Liver (tissue), 9 donors: ENCODE measurements around the gene AFM. TPM values are rescaled to one million over a fixed set of nuclear protein-coding genes. Genes with fewer than 3 reads are reported as not detected.
A peak's percentile ranks its signal among the peaks of the same experiment; 100 is the strongest.

Source experiments
- DNase-seq: peaks from one replicate; pipeline ENCODE4 v3.0.0-alpha.2; 2017; ENCODE audit warnings: low spot score
- H3K27ac ChIP-seq, 2 donors: one replicate each; pipeline ENCODE4 v1.7.0; 2013; ENCODE audit warnings: inconsistent platforms in 2 of 2, low read length in 2 of 2, control low read depth in 1 of 2, low read depth in 1 of 2, mild to moderate bottlenecking in 1 of 2
- H3K27me3 ChIP-seq, 4 donors: one replicate each; pipeline versions ENCODE4 v1.6.1 to v1.7.0; 2013; ENCODE audit warnings: low read length in 3 of 4, inconsistent platforms in 1 of 4, mild to moderate bottlenecking in 1 of 4, moderate library complexity in 1 of 4; ENCODE audit not compliant: control insufficient read depth in 4 of 4, insufficient read depth in 4 of 4
- H3K36me3 ChIP-seq, 4 donors: one replicate each; pipeline versions ENCODE4 v1.6.1 to v1.7.0; 2013; ENCODE audit warnings: low read length in 3 of 4, mild to moderate bottlenecking in 3 of 4, low read depth in 1 of 4, moderate library complexity in 1 of 4; ENCODE audit not compliant: control insufficient read depth in 4 of 4, insufficient read depth in 3 of 4
- H3K4me1 ChIP-seq, 4 donors: one replicate each; pipeline versions ENCODE4 v1.6.1 to v1.7.0; 2013; ENCODE audit warnings: low read length in 3 of 4, mild to moderate bottlenecking in 3 of 4, moderate library complexity in 1 of 4; ENCODE audit not compliant: control insufficient read depth in 4 of 4, insufficient read depth in 4 of 4
- H3K4me3 ChIP-seq, 3 donors: one replicate each; pipeline versions ENCODE4 v1.6.1 to v1.7.0; 2013; ENCODE audit warnings: low read length in 3 of 3, control low read depth in 1 of 3, low read depth in 1 of 3, mild to moderate bottlenecking in 1 of 3
- H3K9ac ChIP-seq, 2 donors: one replicate each; pipeline ENCODE4 v1.7.0; 2013; ENCODE audit warnings: low read length in 2 of 2, mild to moderate bottlenecking in 2 of 2, moderate library complexity in 2 of 2, control low read depth in 1 of 2, low read depth in 1 of 2
- H3K9me3 ChIP-seq, 4 donors: one replicate each; pipeline versions ENCODE4 v1.6.1 to v1.7.0; 2013; ENCODE audit warnings: low read length in 3 of 4; ENCODE audit not compliant: control insufficient read depth in 4 of 4
- CTCF ChIP-seq: fragments of 150-350 bp; IDR thresholded peaks from 2 replicates; pipeline ENCODE4 v1.5.1; 2017; ENCODE audit warnings: improper control_type of control experiment, low read depth, low read length; ENCODE audit not compliant: missing input control
- FOXA1 ChIP-seq: IDR thresholded peaks from 2 replicates; pipeline ENCODE4 v1.6.1; 2016; ENCODE audit warnings: antibody characterized with exemption
- FOXA2 ChIP-seq: IDR thresholded peaks from 2 replicates; pipeline ENCODE4 v1.6.1; 2016; ENCODE audit warnings: antibody characterized with exemption
- GABPA ChIP-seq, 2 donors: IDR thresholded peaks in 1 of 2; conservative IDR thresholded peaks in 1 of 2; 2 replicates each; pipeline ENCODE4 v1.6.1; 2016; ENCODE audit warnings: antibody characterized with exemption in 2 of 2, mild to moderate bottlenecking in 1 of 2, moderate library complexity in 1 of 2
- HNF4A ChIP-seq, 2 donors: conservative IDR thresholded peaks; 2 replicates each; pipeline ENCODE4 v1.6.1; 2016; ENCODE audit warnings: antibody characterized with exemption in 2 of 2, mild to moderate bottlenecking in 2 of 2
- HNF4G ChIP-seq: IDR thresholded peaks from 2 replicates; pipeline ENCODE4 v1.6.1; 2016; ENCODE audit warnings: antibody characterized with exemption
- JUND ChIP-seq, 2 donors: IDR thresholded peaks; 2 replicates each; pipeline ENCODE4 v1.6.1; 2016; ENCODE audit warnings: antibody characterized with exemption in 2 of 2
- RXRA ChIP-seq, 2 donors: IDR thresholded peaks; 2 replicates each; pipeline ENCODE4 v1.6.1; 2017 to 2018; ENCODE audit warnings: antibody characterized with exemption in 2 of 2, mild to moderate bottlenecking in 1 of 2
- YY1 ChIP-seq: IDR thresholded peaks from 2 replicates; pipeline ENCODE4 v1.6.1; 2016; ENCODE audit warnings: antibody characterized with exemption, mild to moderate bottlenecking
- WGBS: extraction: QIAGEN DNeasy Blood & Tissue Kit; methylation state at CpG from one replicate; pipeline ENCODE4 v1.1.7; 2013; 5-methylcytosine and 5-hydroxymethylcytosine counted together
- polyA plus RNA-seq, 2 donors: library from polyadenylated mRNA; stranded (reverse) in 1 of 2; unstranded in 1 of 2; fragments of 200-250 nt in 1 of 2; fragments of >200 nt in 1 of 2; fragmentation: Nextera tagmentation in 1 of 2; extraction: Ambion mirVana in 1 of 2; gene quantifications; one replicate each; pipeline versions ENCODE4 v1.2.1 to v1.2.3, GENCODE V29; 2013 to 2015
- total RNA-seq, 2 donors: library from RNA; depleted of rRNA; stranded (reverse); fragments of >200 nt; gene quantifications; one replicate each; pipeline ENCODE4 v1.2.3, GENCODE V29; 2014
- TF ChIP-seq, protein P1 (sequence below): IDR thresholded peaks from 2 replicates; pipeline ENCODE4 v1.6.1; 2016; ENCODE audit warnings: antibody characterized with exemption
- donor health status: healthy.
- donor health status: healthy.
- donor health status: healthy.
- donor health status: healthy.
- donor health status: healthy.

AFM gene
- total and polyA plus RNA-seq, 4 donors = 40.1 to 274 (median 164) TPM

- TF ChIP-seq, protein P1, sequence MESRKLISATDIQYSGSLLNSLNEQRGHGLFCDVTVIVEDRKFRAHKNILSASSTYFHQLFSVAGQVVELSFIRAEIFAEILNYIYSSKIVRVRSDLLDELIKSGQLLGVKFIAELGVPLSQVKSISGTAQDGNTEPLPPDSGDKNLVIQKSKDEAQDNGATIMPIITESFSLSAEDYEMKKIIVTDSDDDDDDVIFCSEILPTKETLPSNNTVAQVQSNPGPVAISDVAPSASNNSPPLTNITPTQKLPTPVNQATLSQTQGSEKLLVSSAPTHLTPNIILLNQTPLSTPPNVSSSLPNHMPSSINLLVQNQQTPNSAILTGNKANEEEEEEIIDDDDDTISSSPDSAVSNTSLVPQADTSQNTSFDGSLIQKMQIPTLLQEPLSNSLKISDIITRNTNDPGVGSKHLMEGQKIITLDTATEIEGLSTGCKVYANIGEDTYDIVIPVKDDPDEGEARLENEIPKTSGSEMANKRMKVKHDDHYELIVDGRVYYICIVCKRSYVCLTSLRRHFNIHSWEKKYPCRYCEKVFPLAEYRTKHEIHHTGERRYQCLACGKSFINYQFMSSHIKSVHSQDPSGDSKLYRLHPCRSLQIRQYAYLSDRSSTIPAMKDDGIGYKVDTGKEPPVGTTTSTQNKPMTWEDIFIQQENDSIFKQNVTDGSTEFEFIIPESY = no peak
- no peak for TF ChIP-seq JUND (IDR thresholded peaks at IDR 0.05)
Observed at GRCh38 chr4:73454920-73455319, 26.6 kb upstream of the AFM start (continued).

GRCh38 chr4:73456177-73457022 is 25.1 kb upstream of the AFM start:
- H3K9me3 ChIP-seq = no peaks in the 10 kb centered on the region
- no peak for TF ChIP-seq YY1
- H3K4me3 ChIP-seq = no peak overlapping the region
- peaks cover 0 to 24% (median 7%) of the 10 kb centered on the region in 4 donors for H3K4me1 ChIP-seq
- no peak for DNase-seq
- H3K36me3 ChIP-seq = no peaks in the 10 kb centered on the region
- WGBS = 85% methylated on average over 5 of the region's 5 CpGs
- no peak overlapping the region for H3K27ac ChIP-seq
- H3K9ac ChIP-seq = no peak overlapping the region
- H3K27me3 ChIP-seq = no peaks in the 10 kb centered on the region

GRCh38 chr4:73458184-73459047 is 23.1 kb upstream of the AFM start:
- Histone ChIP-seq H3K4me1 (peaks cover 0 to 10% (median 4%) of the 10 kb centered on the region in 4 donors), H3K27ac (no peak overlapping the region), H3K27me3 (no peaks in the 10 kb centered on the region), H3K4me3 (no peak overlapping the region), H3K9ac (no peak overlapping the region), H3K36me3 (no peaks in the 10 kb centered on the region), H3K9me3 (no peaks in the 10 kb centered on the region)
- TF ChIP-seq HNF4A (conservative IDR thresholded peaks at IDR 0.05) = peak; percentile 4 to 40
- TF ChIP-seq GABPA (IDR thresholded peaks at IDR 0.05 in 1 of 2, conservative IDR thresholded peaks at IDR 0.05 in 1 of 2) = no peak
- no peak for TF ChIP-seq CTCF
- peak in 1 of 2 donors; percentile 1 for TF ChIP-seq RXRA (IDR thresholded peaks at IDR 0.05)
- no peak for TF ChIP-seq FOXA2
- no peak for TF ChIP-seq JUND (IDR thresholded peaks at IDR 0.05)
- TF ChIP-seq, protein P1 = no peak
- peak; percentile 7 for TF ChIP-seq HNF4G
- TF ChIP-seq FOXA1 = no peak
- no peak for DNase-seq
- WGBS = 83% methylated on average over 4 of the region's 4 CpGs
